Hematopoietic multipotent progenitor cell treated with erythropoietin and hydrocortisone succinate and interleukin-3 and kit ligand, for 6 days (in vitro differentiated cells): ENCODE data around the gene INTS12.
A peak's percentile ranks its signal among the peaks of the same experiment; 100 is the strongest.
"Not testable (repeated sequence)": the region's sequence is repeated elsewhere in the genome, so short reads cannot be mapped to it uniquely, and the experiment has no call there.

Experiments used
- DNase-seq: peaks from one replicate; pipeline ENCODE4 v3.0.0-alpha.2; 2015

Gene INTS12

GRCh38 chr4:105708181-105709080 lies at the start of gene INTS12, which contains the start of gene GSTCD:
INTS12 (minus strand) TSS chr4:105708689; CDS start chr4:105700005, 8,684 bp downstream.
GSTCD (plus strand) TSS chr4:105708784; CDS start chr4:105717614, 8,830 bp downstream.
- peak; percentile 97 for DNase-seq

GRCh38 chr4:105755375-105755774 lies 46.9 kb upstream of the INTS12 start:
- no peak for DNase-seq

GRCh38 chr4:105753361-105753760 lies 44.9 kb upstream of the INTS12 start:
- no peak for DNase-seq

GRCh38 chr4:105751718-105752299 lies 43.3 kb upstream of the INTS12 start:
- no peak for DNase-seq

GRCh38 chr4:105748222-105748621 lies 39.7 kb upstream of the INTS12 start:
- no peak for DNase-seq

GRCh38 chr4:105741548-105741947 lies 33.1 kb upstream of the INTS12 start:
- DNase-seq = no peak

- DNase-seq = not testable (repeated sequence)
These were observed 26.7 kb upstream of the INTS12 start for GRCh38 chr4:105735217-105735616.

GRCh38 chr4:105729895-105730294 lies 21.4 kb upstream of the INTS12 start:
- not testable (repeated sequence) for DNase-seq

GRCh38 chr4:105725623-105726022 lies 17.1 kb upstream of the INTS12 start:
- DNase-seq = no peak

GRCh38 chr4:105719204-105719603 lies 10.7 kb upstream of the INTS12 start:
- DNase-seq = no peak

- DNase-seq = peak; percentile 78
These were observed 7.3 kb upstream of the INTS12 start for GRCh38 chr4:105715692-105716278.

- DNase-seq = no peak
These were observed 6.4 kb upstream of the INTS12 start for GRCh38 chr4:105714932-105715331.

GRCh38 chr4:105714071-105714521 lies 5.6 kb upstream of the INTS12 start:
- DNase-seq = peak; percentile 77

- no peak for DNase-seq
These were observed 4.3 kb upstream of the INTS12 start for GRCh38 chr4:105712766-105713165.

- no peak for DNase-seq
These were observed 2.2 kb upstream of the INTS12 start for GRCh38 chr4:105710678-105711077.

- no peak for DNase-seq
These were observed 1.6 kb upstream of the INTS12 start for GRCh38 chr4:105710012-105710600.

- DNase-seq = peak; percentile 51
These were observed 577 bp upstream of the INTS12 start for GRCh38 chr4:105709081-105709450.

- no peak for DNase-seq
These were observed 708 bp downstream of the INTS12 start for GRCh38 chr4:105707782-105708180.

GRCh38 chr4:105698607-105699006 lies 9.9 kb downstream of the INTS12 start:
- DNase-seq = no peak

GRCh38 chr4:105695832-105696231 lies 12.7 kb downstream of the INTS12 start:
- not testable (repeated sequence) for DNase-seq

GRCh38 chr4:105694812-105695211 lies 13.7 kb downstream of the INTS12 start:
- DNase-seq = not testable (repeated sequence)

GRCh38 chr4:105686571-105686970 lies 21.9 kb downstream of the INTS12 start:
- DNase-seq = no peak

- DNase-seq = no peak
These were observed 25.5 kb downstream of the INTS12 start for GRCh38 chr4:105683038-105683437.
